GM08714 (cell line): ENCODE data around the gene DYNLL1.
"Not testable (repeated sequence)": the region's sequence is repeated elsewhere in the genome, so short reads cannot be mapped to it uniquely, and the experiment has no call there.

Experiments
- H3K4me3 ChIP-seq: fragments of 200-500 bp; sonication (Bioruptor generic); 2 replicates; pipeline ENCODE4 v1.5.1; 2014; ENCODE audit warnings: mild to moderate bottlenecking, low read length, inconsistent platforms
- ZNF274 ChIP-seq: IDR thresholded peaks from 2 replicates; pipeline ENCODE4 v1.6.1; 2012; ENCODE audit warnings: mild to moderate bottlenecking, low read depth, low read length

DYNLL1 gene

GRCh38 chr12:120468821-120469449, 27.0 kb upstream of the DYNLL1 start:
- peak overlapping the region; percentile 77 for H3K4me3 ChIP-seq

GRCh38 chr12:120469450-120470149, 26.3 kb upstream of the DYNLL1 start, which contains the start of gene SRSF9:
TSS of gene SRSF9 (minus strand) at chr12:120469748. CDS start at chr12:120469609, 139 bp downstream.
- no peak for TF ChIP-seq ZNF274
- peak within 1 kb of the TSS; percentile 77 for H3K4me3 ChIP-seq

More at GRCh38 chr12:120468821-120469449, 27.0 kb upstream of the DYNLL1 start:
- no peak for TF ChIP-seq ZNF274

GRCh38 chr12:120470150-120470784, 25.6 kb upstream of the DYNLL1 start:
- H3K4me3 ChIP-seq, result peak overlapping the region; percentile 77
- no peak for TF ChIP-seq ZNF274

GRCh38 chr12:120472521-120472920, 23.4 kb upstream of the DYNLL1 start:
- H3K4me3 ChIP-seq, result no peak overlapping the region
- TF ChIP-seq ZNF274, result no peak

- no peak for TF ChIP-seq ZNF274
- H3K4me3 ChIP-seq, result no peak overlapping the region
Measured at GRCh38 chr12:120473807-120474615, 21.9 kb upstream of the DYNLL1 start.

- no peak for TF ChIP-seq ZNF274
- no peak overlapping the region for H3K4me3 ChIP-seq
Measured at GRCh38 chr12:120474616-120474960, 21.3 kb upstream of the DYNLL1 start.

- H3K4me3 ChIP-seq, result no peak overlapping the region
- TF ChIP-seq ZNF274, result no peak
Measured at GRCh38 chr12:120475643-120476042, 20.3 kb upstream of the DYNLL1 start.

- no peak overlapping the region for H3K4me3 ChIP-seq
- TF ChIP-seq ZNF274, result no peak
Measured at GRCh38 chr12:120479458-120479857, 16.5 kb upstream of the DYNLL1 start.

GRCh38 chr12:120480211-120480610, 15.7 kb upstream of the DYNLL1 start:
- H3K4me3 ChIP-seq, result no peak overlapping the region
- TF ChIP-seq ZNF274, result no peak

- no peak overlapping the region for H3K4me3 ChIP-seq
- no peak for TF ChIP-seq ZNF274
Measured at GRCh38 chr12:120481022-120481767, 14.7 kb upstream of the DYNLL1 start.

GRCh38 chr12:120483621-120484020, 12.3 kb upstream of the DYNLL1 start:
- no peak overlapping the region for H3K4me3 ChIP-seq
- TF ChIP-seq ZNF274, result no peak

- H3K4me3 ChIP-seq, result no peak overlapping the region
- TF ChIP-seq ZNF274, result no peak
Measured at GRCh38 chr12:120485961-120486881, 9.7 kb upstream of the DYNLL1 start.

- not testable (repeated sequence) for H3K4me3 ChIP-seq
Measured at GRCh38 chr12:120487552-120487951, 8.4 kb upstream of the DYNLL1 start.
